GM19467 (cell line): Measurements from ENCODE around the gene TAF8.
"Not testable (repeated sequence)": the region's sequence is repeated elsewhere in the genome, so short reads cannot be mapped to it uniquely, and the experiment has no call there.

Experiments
- ATAC-seq: cut with Tn5 transposase; IDR thresholded peaks from one replicate; pipeline ENCODE4 v1.9.1; 2021; ENCODE audit warnings: mild to moderate bottlenecking, moderate library complexity; ENCODE audit not compliant: unreplicated experiment

TAF8 gene

GRCh38 chr6:42028234-42029061, 21.9 kb upstream of the TAF8 start:
- no peak for ATAC-seq

GRCh38 chr6:42029062-42029685, 21.1 kb upstream of the TAF8 start:
- no peak for ATAC-seq

DNA sequence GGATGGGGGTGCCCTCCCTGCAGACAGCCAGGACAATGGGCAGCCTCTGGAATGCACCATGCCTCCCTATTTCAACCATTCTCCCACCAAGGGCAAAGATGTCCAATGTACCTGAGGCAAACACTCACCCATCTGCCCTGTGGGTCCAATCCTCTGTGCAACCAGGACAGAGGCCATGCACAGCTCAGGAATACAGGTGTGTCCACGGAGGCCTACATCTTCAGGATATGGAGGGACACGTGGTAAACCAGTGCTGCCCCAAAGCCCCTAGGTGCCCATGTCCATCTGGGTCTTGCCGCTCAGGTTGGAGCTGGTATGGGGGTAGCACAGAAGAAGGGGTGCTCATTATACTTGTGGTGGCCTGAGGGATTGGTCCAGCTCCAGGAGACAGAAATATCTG, 20.4 kb upstream of the TAF8 start:
- ATAC-seq: no peak

DNA sequence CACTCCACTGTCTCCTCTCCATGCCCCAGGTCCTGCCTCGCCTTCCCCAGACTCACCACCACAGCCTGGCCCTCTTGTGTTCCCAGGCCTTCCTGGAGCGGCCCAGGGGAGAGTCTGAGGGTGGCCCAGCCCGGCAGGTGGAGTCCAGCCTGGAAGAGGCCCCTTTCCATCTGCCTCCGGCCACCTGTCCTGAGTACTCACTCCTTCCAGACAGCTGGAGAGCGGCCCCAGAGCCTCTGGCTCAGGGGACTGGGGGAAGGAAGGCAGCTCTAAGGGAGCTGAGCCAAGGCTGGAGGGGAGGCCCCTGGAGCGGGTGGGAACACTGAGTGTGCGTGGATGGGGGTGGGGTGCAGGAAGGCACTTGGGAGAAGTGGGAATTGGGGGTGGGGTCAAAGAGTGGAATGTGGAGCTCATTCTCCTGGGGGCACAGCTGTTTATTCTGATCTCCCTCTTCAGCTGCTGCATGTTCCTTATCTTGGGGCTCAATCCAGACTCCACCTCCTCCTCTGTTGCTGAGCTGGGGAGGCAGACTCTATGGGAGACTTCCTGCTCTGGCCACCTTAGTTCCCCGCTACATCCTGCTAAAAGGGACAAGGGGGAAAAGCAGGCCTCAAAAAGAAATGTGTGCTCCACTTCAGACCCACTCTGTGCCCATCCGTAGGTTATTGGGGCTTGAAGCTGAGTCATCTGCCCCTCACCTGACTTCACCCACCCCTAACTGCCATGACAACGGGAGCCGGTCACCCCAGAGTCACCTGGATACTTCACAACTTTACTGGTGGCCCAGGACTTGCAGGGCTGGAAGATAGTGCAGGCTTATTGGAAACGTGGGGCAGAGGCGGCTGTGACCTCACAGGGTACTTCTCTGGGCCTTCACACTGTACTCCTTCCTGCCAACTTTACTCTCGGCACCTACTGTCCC, 19.5 kb upstream of the TAF8 start:
- ATAC-seq: no peak

DNA sequence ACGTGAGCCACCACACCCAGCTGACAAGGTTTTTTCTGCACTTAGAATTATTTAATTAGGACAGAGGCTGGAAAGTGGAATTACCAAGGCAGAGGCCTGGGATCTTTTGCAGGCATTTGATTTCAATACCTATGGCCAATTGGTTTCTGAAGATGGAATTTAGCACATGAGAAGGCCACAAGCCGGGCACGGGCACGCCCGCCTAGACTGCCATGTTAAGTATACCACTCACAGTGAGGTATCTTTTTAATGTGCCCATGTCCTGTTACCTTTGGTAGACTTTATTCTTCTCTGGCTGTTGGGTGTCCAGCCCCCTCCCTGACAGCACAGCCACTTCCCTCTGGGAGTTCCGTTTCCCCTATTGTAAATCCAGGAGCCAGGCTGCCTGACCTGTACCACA, 18.0 kb upstream of the TAF8 start:
- no peak for ATAC-seq

GRCh38 chr6:42037669-42038068, 12.7 kb upstream of the TAF8 start:
- ATAC-seq: not testable (repeated sequence)

- ATAC-seq: no peak
Measured at GRCh38 chr6:42038163-42038562, 12.2 kb upstream of the TAF8 start.

DNA sequence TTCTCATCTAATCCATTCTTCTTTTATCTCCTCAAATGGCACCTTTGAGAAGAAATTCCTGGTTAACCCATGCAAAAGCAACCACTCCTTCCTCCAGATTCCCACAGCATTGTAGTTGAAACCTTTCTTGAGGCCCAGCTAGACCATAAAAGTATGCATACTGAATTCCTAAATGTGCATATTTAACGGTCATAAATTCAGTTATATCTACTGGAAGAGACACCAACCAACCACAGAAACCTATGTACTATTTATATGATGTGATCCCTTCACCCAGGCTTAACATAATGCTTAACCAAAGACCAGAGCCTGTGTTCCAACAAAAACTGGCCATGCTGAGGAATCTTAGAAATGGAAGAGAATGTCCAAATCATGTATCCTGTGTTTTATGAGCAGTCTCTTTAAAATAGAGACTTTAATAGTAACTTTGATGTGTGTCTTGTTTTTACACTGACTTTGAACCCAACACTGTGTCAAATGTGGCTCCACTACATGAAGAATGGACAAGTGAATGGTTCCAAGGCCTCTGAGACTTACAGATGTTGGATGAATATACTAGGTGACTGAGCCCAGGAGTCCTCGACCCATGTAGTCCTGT, 11.4 kb upstream of the TAF8 start:
- no peak for ATAC-seq

GRCh38 chr6:42040856-42041480, 9.4 kb upstream of the TAF8 start:
- ATAC-seq: no peak

DNA sequence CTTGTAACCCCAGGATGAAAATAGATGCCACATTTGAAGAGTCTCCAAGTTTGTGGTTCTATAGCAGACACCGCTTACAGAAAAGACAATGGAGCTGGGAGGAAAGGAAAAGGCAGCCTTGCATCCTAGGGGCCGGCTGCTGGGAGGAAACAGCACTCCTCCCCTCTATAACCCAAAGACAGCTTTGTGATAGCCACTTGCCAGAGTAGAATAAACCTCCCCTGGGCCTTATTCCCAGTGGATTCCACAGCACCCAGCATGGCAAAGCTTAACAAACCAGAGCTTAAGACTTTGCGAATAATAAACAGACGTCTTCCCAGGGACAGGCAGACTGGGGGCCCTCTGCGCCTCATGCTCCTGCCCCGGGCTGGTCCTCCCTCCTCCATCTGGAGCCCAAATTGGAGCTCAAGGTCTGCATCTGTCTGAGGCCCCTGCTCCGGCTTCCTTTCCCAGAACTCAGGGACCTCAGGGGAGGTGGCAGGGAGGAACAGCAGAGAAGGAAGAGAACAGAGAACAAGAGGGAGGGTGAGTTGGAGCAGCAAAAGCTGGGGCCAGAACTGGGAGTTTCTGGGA, 8.8 kb upstream of the TAF8 start:
- no peak for ATAC-seq

DNA sequence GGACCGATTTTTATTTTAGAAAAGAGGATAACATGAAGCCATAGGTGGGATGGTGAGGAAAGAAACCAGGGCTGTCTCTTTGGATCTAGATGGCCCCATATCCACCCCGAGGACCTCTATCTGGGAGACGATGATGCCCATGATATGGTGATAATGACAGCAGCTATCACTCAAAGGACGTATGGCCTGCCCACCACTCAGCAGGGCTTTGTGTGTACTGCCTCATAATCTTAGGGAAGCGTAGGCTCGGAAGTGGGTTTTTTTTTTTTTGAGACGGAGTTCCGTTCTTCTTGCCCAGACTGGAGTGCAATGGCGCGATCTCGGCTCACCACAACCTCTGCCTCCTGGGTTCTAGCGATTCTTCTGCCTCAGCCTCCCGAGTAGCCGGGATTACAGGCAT, 8.2 kb upstream of the TAF8 start:
- no peak for ATAC-seq

- peak; percentile 36 for ATAC-seq
Measured at GRCh38 chr6:42043787-42044475, 6.4 kb upstream of the TAF8 start.

- no peak for ATAC-seq
Measured at GRCh38 chr6:42045538-42046460, 4.5 kb upstream of the TAF8 start.

GRCh38 chr6:42046464-42047212, 3.7 kb upstream of the TAF8 start:
- ATAC-seq: no peak

DNA sequence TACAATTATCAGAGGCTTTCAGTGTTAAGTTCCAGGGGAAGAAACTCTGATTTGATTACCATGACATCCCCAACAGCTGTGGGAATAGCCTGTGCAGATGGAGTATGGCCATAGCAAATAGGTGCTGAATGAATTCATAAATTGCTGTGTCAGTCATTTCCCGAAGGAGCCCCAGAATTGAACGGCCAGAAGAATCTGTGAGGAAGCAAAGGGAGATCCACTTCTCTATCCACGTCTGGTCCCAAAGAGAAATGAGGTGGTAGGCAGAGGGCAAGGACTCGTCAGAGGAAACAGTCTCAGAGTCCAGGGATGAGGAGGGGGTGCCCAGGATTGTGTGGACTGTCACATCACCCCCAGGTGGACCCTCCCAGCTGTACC, 3.1 kb upstream of the TAF8 start:
- no peak for ATAC-seq

DNA sequence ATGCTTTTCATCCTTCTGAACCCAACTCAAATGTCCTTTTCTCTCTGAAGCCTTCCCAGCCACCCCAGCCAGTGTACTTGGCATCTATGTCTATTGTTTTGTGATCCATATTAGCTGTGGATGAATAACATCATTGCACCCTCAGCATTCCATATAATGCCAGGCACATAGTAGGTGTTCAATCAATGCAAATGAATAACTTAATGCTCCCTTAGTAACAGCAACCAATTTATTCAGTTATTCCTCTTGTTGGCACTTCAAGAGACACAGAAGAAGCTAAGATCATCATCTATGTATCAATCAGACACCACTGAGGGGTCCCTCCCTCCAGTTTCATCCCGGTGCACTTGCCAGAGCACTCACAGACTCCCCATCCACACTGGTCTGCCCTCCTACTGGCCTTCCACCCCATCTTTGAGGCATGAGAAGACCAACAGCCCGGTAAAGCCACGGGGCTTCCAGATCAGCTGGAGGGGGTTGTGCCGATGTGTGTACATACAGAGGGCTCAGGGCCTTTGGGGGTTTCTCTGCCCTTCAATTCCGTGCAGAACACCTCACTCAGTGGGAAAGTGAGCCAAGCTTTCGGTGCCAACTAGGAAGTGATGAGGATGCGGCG, 2.4 kb upstream of the TAF8 start:
- ATAC-seq: no peak

GRCh38 chr6:42049116-42049809, 1.1 kb upstream of the TAF8 start:
- ATAC-seq: no peak
